DND-41 (cell line): ENCODE measurements around the gene APC.

Experiments used
- ATAC-seq: fragments of 200-7000 bp; cut with Tn5 transposase; 3 replicates; pipeline ENCODE4 v1.9.1; 2021; ENCODE audit warnings: low read depth; ENCODE audit not compliant: insufficient read depth
- DNase-seq: peaks from one replicate; pipeline ENCODE4 v3.0.0-alpha.2; 2020
- H2AFZ ChIP-seq: 2 replicates; pipeline ENCODE4 v1.6.0; 2012; ENCODE audit warnings: low read depth, low read length
- H3K27ac ChIP-seq: 2 replicates; pipeline ENCODE4 v1.5.1; 2012; ENCODE audit warnings: low read length, inconsistent platforms
- H3K27me3 ChIP-seq: fragments of 200-600 bp; sonication (generic); 2 replicates; pipeline ENCODE4 v1.6.0; 2012; ENCODE audit warnings: low read length, mild to moderate bottlenecking, inconsistent platforms; ENCODE audit not compliant: insufficient read depth, poor library complexity
- H3K36me3 ChIP-seq: 2 replicates; pipeline ENCODE4 v1.5.1; 2012; ENCODE audit warnings: low read length, inconsistent platforms; ENCODE audit not compliant: insufficient read depth
- H3K4me1 ChIP-seq: 2 replicates; pipeline ENCODE4 v1.5.1; 2012; ENCODE audit warnings: mild to moderate bottlenecking, low read length; ENCODE audit not compliant: insufficient read depth
- H3K4me2 ChIP-seq: 2 replicates; pipeline ENCODE4 v1.6.0; 2012; ENCODE audit warnings: mild to moderate bottlenecking, moderate library complexity, low read length, inconsistent platforms; ENCODE audit not compliant: insufficient read depth
- H3K4me3 ChIP-seq, 2 experiments: fragments of 200-600 bp in 1 of 2; shearing (Covaris generic) in 1 of 2; 2 replicates each; pipeline ENCODE4 v1.5.1; 2012 to 2016; ENCODE audit warnings: inconsistent platforms in 2 of 2, low read length in 2 of 2, mild to moderate bottlenecking in 2 of 2, low read depth in 1 of 2, moderate library complexity in 1 of 2
- H3K79me2 ChIP-seq: 2 replicates; pipeline ENCODE4 v1.6.0; 2012; ENCODE audit warnings: low read length, inconsistent platforms; ENCODE audit not compliant: insufficient read depth
- H3K9ac ChIP-seq: 2 replicates; pipeline ENCODE4 v1.6.0; 2012; ENCODE audit warnings: low read depth, mild to moderate bottlenecking, inconsistent platforms, low read length, moderate library complexity
- H3K9me3 ChIP-seq: 2 replicates; pipeline ENCODE4 v1.5.1; 2012; ENCODE audit warnings: low read length, moderate library complexity, mild to moderate bottlenecking, inconsistent platforms; ENCODE audit not compliant: insufficient read depth, severe bottlenecking
- H4K20me1 ChIP-seq: 2 replicates; pipeline ENCODE4 v1.6.0; 2012; ENCODE audit warnings: low read length; ENCODE audit not compliant: insufficient read depth
- CTCF ChIP-seq: IDR thresholded peaks from 2 replicates; pipeline ENCODE4 v1.5.1; 2012; ENCODE audit warnings: borderline replicate concordance, low read length, moderate library complexity, mild to moderate bottlenecking; ENCODE audit not compliant: poor library complexity, severe bottlenecking; ENCODE audit errors: extremely low read depth
- EZH2 ChIP-seq: IDR thresholded peaks from 3 replicates; pipeline ENCODE4 v1.6.1; 2012; ENCODE audit warnings: borderline replicate concordance, low read depth, mild to moderate bottlenecking, moderate library complexity, low read length, inconsistent platforms; ENCODE audit not compliant: severe bottlenecking

The APC gene

GRCh38 chr5:112729630-112730029 is 8.1 kb upstream of the APC start:
- no peaks in the 10 kb centered on the region for H3K9me3 ChIP-seq
- H3K79me2 ChIP-seq = peaks cover 43% of the 10 kb centered on the region
- H4K20me1 ChIP-seq = peaks cover 9% of the 10 kb centered on the region; the same call in 1 of the 2 replicates
- TF ChIP-seq EZH2 = no peak
- TF ChIP-seq CTCF = no peak
- H3K4me1 ChIP-seq = no peaks in the 10 kb centered on the region
- no peak for DNase-seq
- no peak overlapping the region for H3K27ac ChIP-seq
- H3K36me3 ChIP-seq = no peaks in the 10 kb centered on the region
- no peaks in the 10 kb centered on the region for H3K27me3 ChIP-seq
- no peak overlapping the region for H3K9ac ChIP-seq
- H2AFZ ChIP-seq = no peak overlapping the region
- no peak overlapping the region for H3K4me2 ChIP-seq
- no peak overlapping the region for H3K4me3 ChIP-seq
- ATAC-seq = no peak

- no peak for DNase-seq
- no peak overlapping the region for H2AFZ ChIP-seq
- peaks cover 10% of the 10 kb centered on the region for H3K4me1 ChIP-seq
- H3K9me3 ChIP-seq = no peaks in the 10 kb centered on the region
- H3K4me3 ChIP-seq = no peak overlapping the region
- no peaks in the 10 kb centered on the region for H3K36me3 ChIP-seq
- no peak overlapping the region for H3K4me2 ChIP-seq
- no peak overlapping the region for H3K9ac ChIP-seq
- H3K79me2 ChIP-seq = peaks cover 27% of the 10 kb centered on the region
- no peak overlapping the region for H3K27ac ChIP-seq
- TF ChIP-seq EZH2 = no peak
- peaks cover 4% of the 10 kb centered on the region; the same call in 1 of the 2 replicates for H4K20me1 ChIP-seq
- ATAC-seq = no peak
- no peaks in the 10 kb centered on the region for H3K27me3 ChIP-seq
These were observed 5.6 kb upstream of the APC start for GRCh38 chr5:112732131-112732530.

- DNase-seq (no peak), ATAC-seq (no peak)
- Histone ChIP-seq H4K20me1 (peaks cover 4% of the 10 kb centered on the region; the same call in 1 of the 2 replicates), H3K79me2 (peaks cover 35% of the 10 kb centered on the region), H3K9me3 (no peaks in the 10 kb centered on the region), H3K4me1 (peaks cover 23% of the 10 kb centered on the region), H3K4me2 (no peak overlapping the region), H3K9ac (no peak overlapping the region), H3K4me3 (no peak overlapping the region), H3K27ac (no peak overlapping the region), H2AFZ (no peak overlapping the region), H3K36me3 (no peaks in the 10 kb centered on the region), H3K27me3 (no peaks in the 10 kb centered on the region)
- TF ChIP-seq EZH2 (no peak), CTCF (no peak)
These were observed 4.1 kb upstream of the APC start for GRCh38 chr5:112733586-112733985.

GRCh38 chr5:112734597-112734996 is 3.1 kb upstream of the APC start:
- Histone ChIP-seq H3K9me3 (no peaks in the 10 kb centered on the region), H3K4me2 (no peak overlapping the region), H3K79me2 (peaks cover 40% of the 10 kb centered on the region), H3K4me1 (peaks cover 33% of the 10 kb centered on the region), H3K36me3 (no peaks in the 10 kb centered on the region), H3K27ac (no peak overlapping the region), H3K27me3 (no peaks in the 10 kb centered on the region), H2AFZ (no peak overlapping the region), H3K4me3 (no peak overlapping the region), H4K20me1 (peaks cover 4% of the 10 kb centered on the region; the same call in 1 of the 2 replicates), H3K9ac (no peak overlapping the region)
- TF ChIP-seq CTCF (no peak), EZH2 (no peak)
- DNase-seq (no peak), ATAC-seq (no peak)
